Glomerular visceral epithelial cell (primary cell): ENCODE results near the gene L3MBTL1.

Experiments
- DNase-seq: peaks from one replicate; pipeline ENCODE4 v3.0.0-alpha.2; 2016; ENCODE audit errors: extremely low spot score

L3MBTL1 gene

DNA sequence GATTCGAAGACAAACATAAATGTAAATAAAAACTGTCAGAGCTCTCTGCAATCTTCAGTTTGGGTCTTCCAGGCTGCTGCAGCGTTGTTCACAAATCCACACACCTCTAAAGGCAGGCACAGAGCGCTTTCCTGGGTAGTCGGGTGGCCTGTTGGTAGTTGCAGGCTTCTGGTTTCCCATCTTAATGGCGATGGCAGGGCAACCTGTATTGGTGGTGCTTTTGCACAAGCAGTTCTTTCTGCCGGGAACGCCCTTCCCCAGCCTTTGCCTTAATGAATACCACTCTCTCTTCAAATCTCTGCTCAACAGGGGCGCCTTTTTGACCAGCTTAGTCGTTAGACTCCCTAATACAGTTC lies 82.5 kb downstream of the L3MBTL1 start:
- no peak for DNase-seq

DNA sequence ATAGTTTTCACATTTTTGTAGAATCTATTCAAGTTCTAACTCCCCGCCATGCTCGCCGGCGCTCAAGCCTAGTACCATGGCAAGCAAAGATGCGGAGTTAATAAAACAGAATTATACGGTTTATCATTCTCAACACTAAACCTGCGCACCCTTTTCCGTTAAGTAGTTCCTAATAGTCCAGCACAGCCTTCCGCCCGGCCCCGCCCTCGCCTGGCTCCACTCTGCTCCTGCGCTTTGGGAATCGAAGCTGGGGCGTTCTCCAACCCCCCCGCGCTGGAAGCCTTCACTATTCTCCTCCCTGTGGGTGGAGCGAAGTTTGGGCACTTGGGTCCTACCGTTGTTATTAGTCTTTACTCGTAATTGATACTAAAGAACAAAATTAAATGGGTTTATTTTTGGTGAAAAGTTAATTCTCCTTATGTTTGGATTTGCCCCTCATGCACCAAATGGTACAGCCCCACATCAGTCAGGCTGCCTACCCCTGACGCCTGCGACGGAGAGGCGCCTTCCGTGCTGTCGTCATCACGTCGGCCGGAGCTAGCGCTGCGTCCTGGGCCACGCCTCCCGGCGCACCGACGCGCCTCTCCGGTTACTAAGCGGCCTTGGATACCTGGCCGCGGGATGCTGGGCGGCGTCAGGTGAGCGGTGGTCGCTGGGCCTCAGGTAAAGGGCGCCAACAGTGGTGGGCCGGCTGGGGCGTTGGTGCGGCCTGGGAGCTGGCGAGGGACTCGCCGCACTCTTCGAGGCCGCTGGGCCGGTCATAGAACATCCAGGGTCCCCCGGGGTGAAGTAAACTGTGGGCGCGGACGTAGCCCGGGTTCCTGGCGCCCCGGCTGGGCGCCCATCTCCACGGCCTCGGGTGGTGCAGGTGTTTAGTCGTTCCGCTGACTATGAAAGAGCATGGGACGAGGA lies 83.2 kb downstream of the L3MBTL1 start, which contains the start of gene IFT52:
Gene IFT52 (plus strand): TSS at position 546 of the 912 bp plus-strand sequence. CDS start 3,762 bp downstream, outside the sequence.
- peak; percentile 92 for DNase-seq
